HG03460 (cell line): ENCODE data around the gene MARCHF5.
"Not testable (repeated sequence)": the region's sequence is repeated elsewhere in the genome, so short reads cannot be mapped to it uniquely, and the experiment has no call there.

ENCODE experiments used
- ATAC-seq: cut with Tn5 transposase; IDR thresholded peaks from one replicate; pipeline ENCODE4 v1.9.1; 2021; ENCODE audit not compliant: unreplicated experiment

The MARCHF5 gene

GRCh38 chr10:92385831-92386230, 94.9 kb downstream of the MARCHF5 start:
- no peak for ATAC-seq

GRCh38 chr10:92387289-92387940, 96.4 kb downstream of the MARCHF5 start:
- no peak for ATAC-seq

GRCh38 chr10:92393173-92393572, 102.2 kb downstream of the MARCHF5 start:
- ATAC-seq, result not testable (repeated sequence)

GRCh38 chr10:92395271-92395670, 104.3 kb downstream of the MARCHF5 start:
- ATAC-seq, result no peak

- ATAC-seq, result not testable (repeated sequence)
Observed at GRCh38 chr10:92402234-92402633, 111.3 kb downstream of the MARCHF5 start.
